T-cell (primary cell): ENCODE measurements around the gene SNX9. TPM values are rescaled to one million over a fixed set of nuclear protein-coding genes. Genes with fewer than 3 reads are reported as not detected.
"Not testable (repeated sequence)": the region's sequence is repeated elsewhere in the genome, so short reads cannot be mapped to it uniquely, and the experiment has no call there.

Experiments used
- ATAC-seq, 4 experiments: fragments of 200-7000 bp in 3 of 4; fragments of 150-1000 bp in 1 of 4; cut with Tn5 transposase; replicated peaks in 1 of 4; 1 replicate in 3 of 4; 2 replicates in 1 of 4; pipeline ENCODE4 v1.10.0; 2021; ENCODE audit warnings: moderate library complexity in 3 of 4, mild to moderate bottlenecking in 2 of 4, moderate number of reproducible peaks in 1 of 4
- CTCF ChIA-PET, 2 donors: fragments of 300-600 bp; sonication (Branson Sonifier 250); formaldehyde crosslinking; loops; one replicate each; lab custom pipeline; 2022; ENCODE audit warnings: antibody characterized with exemption in 2 of 2; lab: Charles Lee
- POLR2A ChIA-PET, 2 donors: fragments of 300-600 bp; sonication (Branson Sonifier 250); formaldehyde crosslinking; loops; one replicate each; lab custom pipeline; 2022; ENCODE audit warnings: antibody characterized with exemption in 2 of 2; lab: Charles Lee
- DNase-seq, 35 experiments: peaks; one replicate each; pipeline versions ENCODE4 v3.0.0 to v3.0.0-alpha.2; 2013 to 2023
- H3K27ac ChIP-seq: one replicate; pipeline ENCODE4 v1.5.1; 2013; ENCODE audit warnings: low read length
- H3K27me3 ChIP-seq, 2 experiments: replicated peaks in 1 of 2; 1 replicate in 1 of 2; 2 replicates in 1 of 2; pipeline versions ENCODE4 v1.6.1 to v1.7.0; 2013; ENCODE audit warnings: low read length in 1 of 2, mixed read lengths in 1 of 2; ENCODE audit not compliant: control insufficient read depth in 2 of 2, insufficient read depth in 2 of 2; ENCODE audit errors: extremely low read depth in 1 of 2
- H3K36me3 ChIP-seq, 2 donors: 1 replicate in 1 of 2; 2 replicates in 1 of 2; pipeline versions ENCODE4 v1.6.1 to v1.7.0; 2013; ENCODE audit warnings: low read length in 1 of 2; ENCODE audit not compliant: control insufficient read depth in 2 of 2, insufficient read depth in 1 of 2; ENCODE audit errors: extremely low read depth in 1 of 2
- H3K4me1 ChIP-seq, 2 experiments: 1 replicate in 1 of 2; 2 replicates in 1 of 2; pipeline versions ENCODE4 v1.6.1 to v1.7.0; 2013; ENCODE audit warnings: low read length in 2 of 2, mixed read lengths in 1 of 2; ENCODE audit not compliant: insufficient read depth in 2 of 2, control insufficient read depth in 1 of 2; ENCODE audit errors: extremely low read depth in 1 of 2
- H3K4me3 ChIP-seq, 2 donors: 1 replicate in 1 of 2; 2 replicates in 1 of 2; pipeline versions ENCODE4 v1.5.1 to v1.7.0; 2013; ENCODE audit warnings: mild to moderate bottlenecking in 2 of 2, low read length in 1 of 2, moderate library complexity in 1 of 2; ENCODE audit not compliant: control insufficient read depth in 1 of 2; ENCODE audit errors: extremely low read depth in 1 of 2
- H3K9me3 ChIP-seq: 2 replicates; pipeline ENCODE4 v1.7.0; 2013
- H3K27ac Mint-ChIP-seq, 2 donors: one replicate each; pipeline ENCODE4 v1.8.0; 2020 to 2021; ENCODE audit warnings: mild to moderate bottlenecking in 2 of 2, mixed read lengths in 2 of 2
- H3K27me3 Mint-ChIP-seq, 2 donors: one replicate each; pipeline ENCODE4 v1.8.0; 2021 to 2022; ENCODE audit warnings: mixed read lengths in 2 of 2
- H3K36me3 Mint-ChIP-seq: one replicate; pipeline ENCODE4 v1.8.0; 2021; ENCODE audit warnings: mixed read lengths
- H3K4me1 Mint-ChIP-seq, 3 donors: one replicate each; pipeline ENCODE4 v1.8.0; 2020 to 2022; ENCODE audit warnings: mixed read lengths in 3 of 3, mild to moderate bottlenecking in 1 of 3
- H3K4me3 Mint-ChIP-seq, 3 donors: one replicate each; pipeline ENCODE4 v1.8.0; 2020 to 2022; ENCODE audit warnings: mild to moderate bottlenecking in 3 of 3, mixed read lengths in 3 of 3, moderate library complexity in 3 of 3
- H3K9me3 Mint-ChIP-seq, 3 donors: one replicate each; pipeline ENCODE4 v1.8.0; 2020 to 2022; ENCODE audit warnings: mixed read lengths in 3 of 3
- WGBS: methylation state at CpG from one replicate; pipeline ENCODE4 v1.1.5; 2013; ENCODE audit warnings: missing lambda C conversion rate; ENCODE audit not compliant: insufficient coverage; 5-methylcytosine and 5-hydroxymethylcytosine counted together
- total RNA-seq, 35 experiments: library from RNA in 6 of 35; stranded (reverse) in 6 of 35; fragments of 120-200 nt in 1 of 35; gene quantifications; one replicate each; pipeline versions ENCODE4 v1.2.1 to v1.2.4 and lab custom pipeline; 2013 to 2026

Gene SNX9
- total RNA-seq, 5 donors from 2014 or later (not counting 1 experiment from before 2014, with no cell fraction given): 20.5 to 25.9 (median 23.7) TPM

DNA sequence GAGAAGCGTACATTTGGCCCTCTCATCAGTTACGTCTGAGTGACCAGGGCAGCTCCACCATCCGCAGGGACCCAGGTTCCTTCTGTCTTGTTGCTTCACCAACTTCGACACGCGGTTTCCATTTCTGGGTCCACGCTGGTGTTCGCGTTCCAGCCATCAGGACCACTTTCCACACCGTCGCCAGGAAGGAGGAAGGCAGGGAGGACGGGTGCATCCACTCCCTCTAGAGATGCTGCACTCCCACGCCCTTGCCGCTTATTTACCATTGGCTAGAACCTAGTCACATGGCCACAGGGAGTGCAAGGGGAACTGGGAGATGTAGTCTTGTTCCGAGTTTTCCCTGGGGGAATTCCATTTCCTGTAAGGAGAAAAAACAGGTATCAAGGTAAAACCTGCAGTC, 33.2 kb upstream of the SNX9 start:
- Histone ChIP-seq H3K27ac (no peak overlapping the region), H3K4me3 (no peak overlapping the region), H3K9me3 (no peaks in the 10 kb centered on the region), H3K27me3 (no peaks in the 10 kb centered on the region), H3K4me1 (peaks cover 0 to 2% of the 10 kb centered on the region in 2 experiments), H3K36me3 (peaks cover 0 to 2% of the 10 kb centered on the region in 2 donors)
- H3K27me3 Mint-ChIP-seq: no peaks in the 10 kb centered on the region
- WGBS: 97% methylated on average over 11 of the region's 15 CpGs
- CTCF ChIA-PET: no interaction called here
- DNase-seq (no peak), ATAC-seq (no peak)
- no peak overlapping the region for H3K4me3 Mint-ChIP-seq
- no peaks in the 10 kb centered on the region for H3K9me3 Mint-ChIP-seq
- POLR2A ChIA-PET: no interaction called here
- peaks cover 5 to 12% (median 9%) of the 10 kb centered on the region in 3 donors for H3K4me1 Mint-ChIP-seq
- H3K27ac Mint-ChIP-seq: no peak overlapping the region
- no peaks in the 10 kb centered on the region for H3K36me3 Mint-ChIP-seq

DNA sequence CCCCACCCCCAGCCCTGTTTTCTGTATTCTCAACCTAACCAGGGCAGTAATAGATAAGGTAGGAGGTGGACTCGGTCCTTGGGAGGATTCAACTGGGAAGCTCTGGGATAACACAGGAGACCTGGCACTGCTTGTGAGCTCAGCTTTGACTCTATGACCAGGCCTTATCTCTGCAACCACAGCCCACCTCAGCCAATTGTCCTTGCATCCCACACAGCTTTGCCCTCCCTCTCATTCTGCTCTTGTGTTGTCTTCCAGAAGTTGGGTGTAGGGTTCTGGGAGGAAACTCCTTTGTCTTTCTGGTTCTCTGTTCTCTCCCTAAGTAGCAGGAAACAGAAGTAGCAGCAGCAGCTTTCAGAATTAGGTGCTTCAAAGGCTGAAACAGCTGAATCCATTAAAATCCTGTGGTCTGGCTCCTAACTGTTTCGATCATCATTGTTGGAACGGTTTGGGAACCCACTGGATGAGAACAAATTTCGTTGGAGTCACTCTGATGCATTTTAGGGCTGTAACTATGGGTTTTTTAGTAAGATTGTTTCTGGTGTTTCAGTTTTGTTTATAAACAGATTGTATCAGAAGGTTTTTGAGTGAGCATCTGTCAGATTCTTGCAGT, 32.4 kb upstream of the SNX9 start:
- Mint-ChIP-seq H3K36me3 (no peaks in the 10 kb centered on the region), H3K4me3 (no peak overlapping the region), H3K27ac (no peak overlapping the region), H3K4me1 (peaks cover 5 to 12% (median 9%) of the 10 kb centered on the region in 3 donors), H3K9me3 (no peaks in the 10 kb centered on the region), H3K27me3 (no peaks in the 10 kb centered on the region)
- WGBS: 71% methylated on average over 1 of the region's 4 CpGs
- Histone ChIP-seq H3K36me3 (peaks cover 0 to 2% of the 10 kb centered on the region in 2 donors), H3K4me3 (no peak overlapping the region), H3K9me3 (no peaks in the 10 kb centered on the region), H3K4me1 (peaks cover 0 to 2% of the 10 kb centered on the region in 2 experiments), H3K27ac (no peak overlapping the region), H3K27me3 (no peaks in the 10 kb centered on the region)
- DNase-seq (no peak), ATAC-seq (no peak)
- CTCF ChIA-PET: no interaction called here
- POLR2A ChIA-PET: interaction anchor here in 1 of 2 donors (0.6 kb wide), 1 partner anchor 889 kb away, joined by 7 read pairs; no protein-coding TSS in a partner anchor

DNA sequence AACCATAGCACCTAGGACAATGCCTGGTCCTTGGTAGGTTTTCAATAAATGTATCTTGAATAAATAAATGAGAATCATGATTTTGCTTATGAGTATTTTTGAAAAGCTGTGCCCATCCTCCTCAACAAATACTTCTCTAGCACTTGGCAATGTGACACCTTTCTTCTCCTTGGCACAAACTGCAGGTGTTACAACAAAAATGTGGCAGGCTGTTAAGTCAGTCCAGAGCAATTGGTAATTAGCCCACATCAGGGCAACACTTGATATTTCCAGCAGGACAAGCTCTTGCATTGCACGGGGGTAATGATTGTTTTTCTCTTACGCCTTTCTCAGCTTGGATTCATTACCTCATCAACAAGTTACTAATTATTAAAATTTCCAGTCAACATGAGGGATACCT, 31.6 kb upstream of the SNX9 start:
- H3K4me3 ChIP-seq: no peak overlapping the region
- no peaks in the 10 kb centered on the region for H3K9me3 Mint-ChIP-seq
- no peak overlapping the region for H3K27ac ChIP-seq
- no peaks in the 10 kb centered on the region for H3K27me3 Mint-ChIP-seq
- H3K4me3 Mint-ChIP-seq: no peak overlapping the region
- no peak overlapping the region for H3K27ac Mint-ChIP-seq
- ATAC-seq: no peak
- no peaks in the 10 kb centered on the region for H3K27me3 ChIP-seq
- peaks cover 0 to 2% of the 10 kb centered on the region in 2 donors for H3K36me3 ChIP-seq
- no peak for DNase-seq
- WGBS: no CpG with 5 or more reads among the region's 2 CpGs
- peaks cover 0 to 2% of the 10 kb centered on the region in 2 experiments for H3K4me1 ChIP-seq
- ChIA-PET POLR2A (no interaction called here), CTCF (no interaction called here)
- no peaks in the 10 kb centered on the region for H3K36me3 Mint-ChIP-seq
- no peaks in the 10 kb centered on the region for H3K9me3 ChIP-seq
- peaks cover 5 to 12% (median 9%) of the 10 kb centered on the region in 3 donors for H3K4me1 Mint-ChIP-seq

DNA sequence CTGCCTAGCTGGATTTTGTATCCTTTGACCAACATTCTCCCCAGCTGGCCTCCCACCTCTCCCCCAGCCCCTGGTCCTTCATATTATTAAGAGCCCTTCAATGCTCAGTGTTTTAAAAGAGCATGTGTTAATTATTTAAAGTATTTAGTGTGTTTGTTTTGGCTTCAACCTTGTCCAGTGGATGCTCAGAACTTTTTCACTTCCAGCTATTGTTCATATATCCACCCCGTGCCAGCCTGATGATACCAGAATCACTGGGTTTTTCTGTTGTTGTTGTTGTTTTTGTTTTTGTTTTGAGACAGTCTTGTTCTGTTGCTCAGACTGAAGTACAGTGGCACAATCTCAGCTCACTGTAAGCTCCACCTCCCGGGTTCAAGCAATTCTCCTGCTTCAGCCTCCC, 30.4 kb upstream of the SNX9 start:
- H3K4me1 ChIP-seq: peaks cover 0 to 2% of the 10 kb centered on the region in 2 experiments
- H3K4me3 ChIP-seq: no peak overlapping the region
- CTCF ChIA-PET: interaction anchor here in 1 of 2 donors (0.6 to 1.2 kb wide), 2 partner anchors 16 to 33 kb away, joined by 3 to 4 read pairs; no protein-coding TSS in a partner anchor
- no peaks in the 10 kb centered on the region for H3K27me3 ChIP-seq
- H3K27me3 Mint-ChIP-seq: no peaks in the 10 kb centered on the region
- H3K4me1 Mint-ChIP-seq: peaks cover 5 to 12% (median 9%) of the 10 kb centered on the region in 3 donors
- H3K36me3 Mint-ChIP-seq: no peaks in the 10 kb centered on the region
- H3K9me3 ChIP-seq: no peaks in the 10 kb centered on the region
- no peak overlapping the region for H3K27ac Mint-ChIP-seq
- no peak for DNase-seq
- no CpG with 5 or more reads among the region's 2 CpGs for WGBS
- H3K4me3 Mint-ChIP-seq: no peak overlapping the region
- peaks cover 0 to 2% of the 10 kb centered on the region in 2 donors for H3K36me3 ChIP-seq
- no peaks in the 10 kb centered on the region for H3K9me3 Mint-ChIP-seq
- no peak overlapping the region for H3K27ac ChIP-seq
- ATAC-seq: no peak
- POLR2A ChIA-PET: interaction anchor here in 1 of 2 donors (1.1 kb wide), 1 partner anchor 366 kb away, joined by 3 read pairs; no protein-coding TSS in a partner anchor

DNA sequence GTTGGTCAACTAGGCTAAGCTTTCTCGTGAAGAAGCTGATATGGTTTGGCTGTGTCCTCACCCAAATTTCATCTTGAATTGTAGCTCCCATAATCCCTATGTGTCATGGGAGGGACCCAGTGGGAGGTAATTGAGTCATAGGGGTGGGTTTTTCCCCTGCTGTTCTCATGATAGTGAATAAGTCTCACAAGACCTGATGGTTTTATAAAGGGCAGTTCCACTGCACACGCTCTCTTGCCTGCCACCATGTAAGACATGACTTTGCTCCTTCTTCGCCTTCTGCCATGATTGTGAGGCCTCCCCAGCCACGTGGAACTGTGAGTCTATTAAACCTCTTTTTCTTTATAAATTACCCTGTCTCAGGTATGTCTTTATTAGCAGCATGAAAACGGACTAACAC, 29.0 kb upstream of the SNX9 start:
- H3K4me1 ChIP-seq, H3K9me3 Mint-ChIP-seq, H3K36me3 Mint-ChIP-seq, H3K4me3 Mint-ChIP-seq, POLR2A ChIA-PET, ATAC-seq, H3K27ac Mint-ChIP-seq, H3K27me3 Mint-ChIP-seq, H3K4me3 ChIP-seq, H3K36me3 ChIP-seq, DNase-seq, H3K27ac ChIP-seq, H3K27me3 ChIP-seq, H3K9me3 ChIP-seq: not testable (repeated sequence)
- peaks cover 7 to 12% (median 9%) of the 10 kb centered on the region in 3 donors for H3K4me1 Mint-ChIP-seq
- 83% methylated on average over 1 of the region's 5 CpGs for WGBS
- CTCF ChIA-PET: interaction anchor here (0.7 to 0.8 kb wide), 3 partner anchors 30 to 35 kb away, joined by 3 to 11 read pairs (median 3); no protein-coding TSS in a partner anchor

DNA sequence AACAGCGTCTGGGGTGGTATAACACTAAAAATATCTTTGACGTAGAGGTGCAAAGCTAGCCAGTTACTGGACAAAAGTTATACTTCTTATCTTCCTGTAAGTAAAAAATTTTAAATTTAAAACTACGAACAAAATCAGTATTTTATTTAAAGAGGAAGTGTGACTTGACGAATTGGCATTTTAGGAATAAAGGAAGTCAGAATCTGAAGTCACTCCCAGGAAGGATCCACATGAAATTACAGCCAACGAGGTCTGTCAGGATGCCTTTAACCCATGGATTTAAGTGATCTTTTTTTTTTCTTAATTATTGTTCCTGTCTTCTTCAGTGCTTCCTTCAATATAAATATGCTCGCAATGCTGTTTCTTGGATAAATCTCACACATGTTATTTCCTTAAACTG, 27.2 kb upstream of the SNX9 start:
- WGBS: 72% methylated on average over 2 of the region's 6 CpGs
- POLR2A ChIA-PET: no interaction called here
- Histone ChIP-seq H3K4me1 (no peaks in the 10 kb centered on the region), H3K27me3 (no peaks in the 10 kb centered on the region), H3K4me3 (no peak overlapping the region), H3K9me3 (no peaks in the 10 kb centered on the region), H3K27ac (no peak overlapping the region), H3K36me3 (no peaks in the 10 kb centered on the region)
- Mint-ChIP-seq H3K4me3 (no peak overlapping the region), H3K9me3 (no peaks in the 10 kb centered on the region), H3K4me1 (peaks cover 6 to 11% (median 9%) of the 10 kb centered on the region in 3 donors), H3K27me3 (peaks cover 0 to 2% of the 10 kb centered on the region in 2 donors), H3K36me3 (no peaks in the 10 kb centered on the region), H3K27ac (no peak overlapping the region)
- DNase-seq (no peak), ATAC-seq (no peak)
- CTCF ChIA-PET: no interaction called here
